Effector CD8-positive, alpha-beta T cell (primary cell): Measurements from ENCODE around the gene RABL6.

Experiments used
- DNase-seq: peaks from one replicate; lab custom pipeline; 2025; lab: John Stamatoyannopoulos, UW

Gene RABL6

GRCh38 chr9:136846376-136847087 is 38.8 kb downstream of the RABL6 start:
- DNase-seq = no peak

- no peak for DNase-seq
Measured at GRCh38 chr9:136847088-136847825, 39.5 kb downstream of the RABL6 start.

- peak; percentile 26 for DNase-seq
Measured at GRCh38 chr9:136847826-136848392, 40.2 kb downstream of the RABL6 start.

- DNase-seq = no peak
Measured at GRCh38 chr9:136848393-136849037, 40.8 kb downstream of the RABL6 start.

GRCh38 chr9:136849038-136849959 is 41.6 kb downstream of the RABL6 start, which contains the start of gene PHPT1:
TSS of gene PHPT1 (plus strand) at chr9:136849409. CDS start at chr9:136849431, 22 bp downstream.
- peak; percentile 91 for DNase-seq

- no peak for DNase-seq
Measured at GRCh38 chr9:136849960-136850865, 42.5 kb downstream of the RABL6 start.

- DNase-seq = no peak
Measured at GRCh38 chr9:136850866-136851775, 43.4 kb downstream of the RABL6 start.

GRCh38 chr9:136851941-136852663 is 44.4 kb downstream of the RABL6 start, which contains the start of gene MAMDC4:
TSS of gene MAMDC4 (plus strand) at chr9:136852346. CDS start at chr9:136852417, 71 bp downstream.
- no peak for DNase-seq

GRCh38 chr9:136852664-136853595 is 45.2 kb downstream of the RABL6 start:
- no peak for DNase-seq

- DNase-seq = no peak
Measured at GRCh38 chr9:136853596-136854112, 45.9 kb downstream of the RABL6 start.

- no peak for DNase-seq
Measured at GRCh38 chr9:136854113-136854841, 46.5 kb downstream of the RABL6 start.

GRCh38 chr9:136854842-136855460 is 47.2 kb downstream of the RABL6 start:
- no peak for DNase-seq

- DNase-seq = no peak
Measured at GRCh38 chr9:136855461-136856078, 47.8 kb downstream of the RABL6 start.

- no peak for DNase-seq
Measured at GRCh38 chr9:136856079-136856476, 48.3 kb downstream of the RABL6 start.

- DNase-seq = no peak
Measured at GRCh38 chr9:136856541-136857141, 48.9 kb downstream of the RABL6 start.
